Measurements from ENCODE around the gene GPATCH2. TPM values are rescaled to one million over a fixed set of nuclear protein-coding genes. Genes with fewer than 3 reads are reported as not detected.
A peak's percentile ranks its signal among the peaks of the same experiment; 100 is the strongest.

The GPATCH2 gene
- total RNA-seq, 2 experiments from 2014 or later, result 9.2 to 9.6 TPM

- CTCF ChIA-PET, result no interaction called here
- POLR2A ChIA-PET, result no interaction called here
- Histone ChIP-seq H3K4me1 (ENCODE audit: insufficient read depth, low read length) (no peaks in the 10 kb centered on the region), H3K36me3 (ENCODE audit: insufficient read depth, low read length) (peaks cover 4% of the 10 kb centered on the region), H3K27me3 (ENCODE audit: control insufficient read depth in 1 of 2, insufficient read depth in 2 of 2, low read length in 2 of 2) (no peaks in the 10 kb centered on the region), H3K27ac (ENCODE audit: low read depth in 1 of 2, low read length in 2 of 2) (no peak overlapping the region), H3K9me3 (ENCODE audit: control insufficient read depth in 1 of 2, insufficient read depth in 1 of 2, low read length in 2 of 2) (no peaks in the 10 kb centered on the region), H3K4me3 (ENCODE audit: low read length) (no peak overlapping the region)
- Mint-ChIP-seq H3K4me3 (no peak overlapping the region), H3K27me3 (no peaks in the 10 kb centered on the region), H3K36me3 (ENCODE audit: low read depth) (peaks cover 39% of the 10 kb centered on the region), H3K9me3 (no peaks in the 10 kb centered on the region), H3K27ac (no peak overlapping the region), H3K4me1 (ENCODE audit: low read depth) (no peaks in the 10 kb centered on the region)
- DNase-seq, result no peak
- no peak for ATAC-seq (ENCODE audit: poor library complexity)
- no peak for TF ChIP-seq CTCF (IDR thresholded peaks at IDR 0.05)
- intact Hi-C loops (cut with DNase I, micrococcal nuclease), result no loop called here
Measured at GRCh38 chr1:217493290-217493689, 137.6 kb downstream of the GPATCH2 start.

DNA sequence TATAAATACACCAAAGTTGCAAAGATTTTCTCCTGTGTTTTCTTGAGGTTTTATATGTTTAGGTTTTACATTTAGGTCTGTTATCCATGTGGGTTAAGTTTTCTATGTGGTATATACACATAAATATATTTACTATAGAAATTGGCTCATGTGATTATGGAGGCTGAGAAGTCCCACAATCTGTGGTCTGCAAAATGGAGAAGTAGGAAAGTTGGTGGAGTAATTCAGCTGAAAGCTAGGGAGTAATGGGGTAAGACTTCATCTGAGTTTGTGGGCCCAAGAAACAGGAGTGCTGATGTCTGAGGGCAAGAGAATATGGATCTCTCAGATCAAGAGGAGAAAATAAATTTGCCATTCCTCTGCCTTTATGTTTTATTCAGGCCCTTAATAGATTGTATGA lies 146.0 kb downstream of the GPATCH2 start:
- no peak overlapping the region for H3K4me3 ChIP-seq (ENCODE audit: low read length)
- H3K27me3 ChIP-seq (ENCODE audit: control insufficient read depth in 1 of 2, insufficient read depth in 2 of 2, low read length in 2 of 2), result no peaks in the 10 kb centered on the region
- peaks cover 45% of the 10 kb centered on the region for H3K36me3 Mint-ChIP-seq (ENCODE audit: low read depth)
- H3K27ac Mint-ChIP-seq, result no peak overlapping the region
- no peaks in the 10 kb centered on the region for H3K36me3 ChIP-seq (ENCODE audit: insufficient read depth, low read length)
- ATAC-seq (ENCODE audit: poor library complexity) (no peak), DNase-seq (no peak)
- H3K4me1 ChIP-seq (ENCODE audit: insufficient read depth, low read length), result no peaks in the 10 kb centered on the region
- ChIA-PET CTCF (no interaction called here), POLR2A (no interaction called here)
- intact Hi-C loops (cut with DNase I, micrococcal nuclease), result no loop called here
- H3K4me3 Mint-ChIP-seq, result no peak overlapping the region
- no peaks in the 10 kb centered on the region for H3K4me1 Mint-ChIP-seq (ENCODE audit: low read depth)
- H3K9me3 Mint-ChIP-seq, result no peaks in the 10 kb centered on the region
- TF ChIP-seq CTCF (IDR thresholded peaks at IDR 0.05), result no peak
- no peak overlapping the region for H3K27ac ChIP-seq (ENCODE audit: low read depth in 1 of 2, low read length in 2 of 2)
- H3K27me3 Mint-ChIP-seq, result no peaks in the 10 kb centered on the region
- no peaks in the 10 kb centered on the region for H3K9me3 ChIP-seq (ENCODE audit: control insufficient read depth in 1 of 2, insufficient read depth in 1 of 2, low read length in 2 of 2)

GRCh38 chr1:217482356-217483102 lies 148.4 kb downstream of the GPATCH2 start:
- intact Hi-C loops (cut with DNase I, micrococcal nuclease), result no loop called here
- POLR2A ChIA-PET, result no interaction called here
- H3K4me3 Mint-ChIP-seq, result no peak overlapping the region
- H3K4me1 Mint-ChIP-seq (ENCODE audit: low read depth), result no peaks in the 10 kb centered on the region
- H3K9me3 Mint-ChIP-seq, result no peaks in the 10 kb centered on the region
- Histone ChIP-seq H3K36me3 (ENCODE audit: insufficient read depth, low read length) (no peaks in the 10 kb centered on the region), H3K9me3 (ENCODE audit: control insufficient read depth in 1 of 2, insufficient read depth in 1 of 2, low read length in 2 of 2) (no peaks in the 10 kb centered on the region), H3K4me3 (ENCODE audit: low read length) (no peak overlapping the region), H3K27ac (ENCODE audit: low read depth in 1 of 2, low read length in 2 of 2) (no peak overlapping the region), H3K27me3 (ENCODE audit: control insufficient read depth in 1 of 2, insufficient read depth in 2 of 2, low read length in 2 of 2) (no peaks in the 10 kb centered on the region), H3K4me1 (ENCODE audit: insufficient read depth, low read length) (no peaks in the 10 kb centered on the region)
- CTCF ChIA-PET, result no interaction called here
- DNase-seq (peak in 2 of 14 experiments; percentile 7 to 12), ATAC-seq (ENCODE audit: poor library complexity) (no peak)
- H3K27ac Mint-ChIP-seq, result no peak overlapping the region
- peaks cover 57% of the 10 kb centered on the region for H3K36me3 Mint-ChIP-seq (ENCODE audit: low read depth)
- H3K27me3 Mint-ChIP-seq, result no peaks in the 10 kb centered on the region
- TF ChIP-seq CTCF (IDR thresholded peaks at IDR 0.05), result no peak
